Mesothelial cell of epicardium (in vitro differentiated cells): ENCODE results near the gene PVALEF. TPM values are rescaled to one million over a fixed set of nuclear protein-coding genes. Genes with fewer than 3 reads are reported as not detected.

Source experiments
- DNase-seq, 2 experiments: peaks; one replicate each; pipeline ENCODE4 v3.0.0; 2021; ENCODE audit warnings: low spot score in 2 of 2; ENCODE audit not compliant: unreplicated experiment in 2 of 2
- H3K27ac Mint-ChIP-seq: 2 replicates; pipeline ENCODE4 v1.8.0; 2021; ENCODE audit warnings: mixed read lengths
- H3K27me3 Mint-ChIP-seq: 2 replicates; pipeline ENCODE4 v1.8.0; 2021; ENCODE audit warnings: low read depth, mixed read lengths
- H3K36me3 Mint-ChIP-seq: 2 replicates; pipeline ENCODE4 v1.8.0; 2021; ENCODE audit warnings: mixed read lengths
- H3K4me1 Mint-ChIP-seq: 2 replicates; pipeline ENCODE4 v1.8.0; 2021; ENCODE audit warnings: mixed read lengths
- H3K4me3 Mint-ChIP-seq: 2 replicates; pipeline ENCODE4 v1.8.0; 2021; ENCODE audit warnings: mild to moderate bottlenecking, moderate library complexity, mixed read lengths
- H3K9me3 Mint-ChIP-seq: 2 replicates; pipeline ENCODE4 v1.8.0; 2021; ENCODE audit warnings: mixed read lengths
- total RNA-seq: library from RNA; stranded (reverse); gene quantifications from 3 replicates; pipeline ENCODE4 v1.2.1, GENCODE V29; 2021
- TF ChIP-seq, protein P1 (sequence below): fragments of 200-600 bp; sonication (generic); IDR thresholded peaks from one replicate; pipeline ENCODE4 v1.5.0; 2021; ENCODE audit warnings: antibody characterized with exemption; ENCODE audit not compliant: unreplicated experiment

The PVALEF gene
- total RNA-seq, 1 donor from 2014 or later: 0.22 TPM

DNA sequence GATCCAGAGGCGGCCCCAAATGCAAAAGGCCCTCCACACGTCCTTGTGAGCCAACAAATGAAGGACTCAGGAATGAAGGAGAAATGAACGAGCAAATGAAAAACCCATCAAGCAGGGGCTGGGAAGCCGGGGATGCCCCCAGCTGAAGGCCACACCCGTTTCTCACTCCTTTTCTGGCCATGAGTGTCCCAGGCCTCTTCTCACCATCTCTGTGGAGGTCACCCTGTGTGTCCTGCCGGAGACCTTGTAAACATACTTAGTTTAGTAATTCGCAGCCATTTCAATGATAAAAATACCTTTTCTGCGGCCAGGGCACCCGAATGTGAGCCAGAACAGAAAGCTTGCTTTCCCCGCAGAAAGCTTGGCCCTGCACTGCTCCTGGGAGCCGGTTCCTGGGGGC, 21.8 kb downstream of the PVALEF start:
- no peaks in the 10 kb centered on the region for H3K9me3 Mint-ChIP-seq
- H3K4me1 Mint-ChIP-seq: no peaks in the 10 kb centered on the region

DNA sequence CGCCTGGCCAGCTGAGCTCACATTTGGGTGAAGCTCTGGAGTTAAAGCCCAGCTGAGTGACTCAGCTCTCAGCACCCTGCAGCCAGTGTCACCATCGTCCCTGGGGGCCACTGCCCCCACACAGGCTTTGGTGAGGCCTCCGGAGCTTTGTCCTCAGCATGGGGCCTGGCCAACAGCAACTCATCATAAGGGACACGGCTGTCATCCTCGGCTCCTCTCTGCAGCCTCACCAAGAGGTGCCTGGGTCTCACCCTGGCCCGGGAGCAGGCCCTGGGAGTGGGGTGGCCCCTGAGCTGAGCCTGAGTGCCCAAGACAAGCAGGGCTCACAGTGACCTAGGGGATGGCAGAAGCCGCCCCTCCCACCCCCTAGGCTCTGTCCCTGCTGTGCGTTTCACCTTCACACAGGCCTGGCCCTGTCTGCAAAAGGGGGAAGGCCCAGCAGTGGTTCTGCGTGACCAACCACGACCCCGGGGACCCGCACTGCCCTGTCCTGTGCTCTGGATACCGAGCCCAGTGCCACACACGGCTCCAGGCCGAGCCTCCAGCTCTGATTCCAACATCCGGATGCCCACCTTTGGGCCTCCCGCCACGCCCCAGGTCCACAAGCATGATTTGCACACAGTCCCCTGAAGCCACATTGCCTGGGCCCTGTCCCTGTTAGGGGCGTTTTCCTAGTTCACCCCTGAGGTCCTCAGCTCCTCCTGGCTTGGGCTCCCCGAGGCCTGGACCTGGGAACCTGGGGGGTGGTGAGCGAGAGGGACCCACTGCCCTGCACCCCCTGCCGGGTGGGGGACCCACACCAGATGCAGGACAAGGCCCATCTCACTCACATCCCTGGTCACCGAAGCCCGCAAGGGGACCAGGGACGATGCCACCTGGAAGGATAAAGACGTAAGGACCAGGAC, 22.5 kb downstream of the PVALEF start:
- peaks cover 5% of the 10 kb centered on the region for H3K27me3 Mint-ChIP-seq
- TF ChIP-seq, protein P1, sequence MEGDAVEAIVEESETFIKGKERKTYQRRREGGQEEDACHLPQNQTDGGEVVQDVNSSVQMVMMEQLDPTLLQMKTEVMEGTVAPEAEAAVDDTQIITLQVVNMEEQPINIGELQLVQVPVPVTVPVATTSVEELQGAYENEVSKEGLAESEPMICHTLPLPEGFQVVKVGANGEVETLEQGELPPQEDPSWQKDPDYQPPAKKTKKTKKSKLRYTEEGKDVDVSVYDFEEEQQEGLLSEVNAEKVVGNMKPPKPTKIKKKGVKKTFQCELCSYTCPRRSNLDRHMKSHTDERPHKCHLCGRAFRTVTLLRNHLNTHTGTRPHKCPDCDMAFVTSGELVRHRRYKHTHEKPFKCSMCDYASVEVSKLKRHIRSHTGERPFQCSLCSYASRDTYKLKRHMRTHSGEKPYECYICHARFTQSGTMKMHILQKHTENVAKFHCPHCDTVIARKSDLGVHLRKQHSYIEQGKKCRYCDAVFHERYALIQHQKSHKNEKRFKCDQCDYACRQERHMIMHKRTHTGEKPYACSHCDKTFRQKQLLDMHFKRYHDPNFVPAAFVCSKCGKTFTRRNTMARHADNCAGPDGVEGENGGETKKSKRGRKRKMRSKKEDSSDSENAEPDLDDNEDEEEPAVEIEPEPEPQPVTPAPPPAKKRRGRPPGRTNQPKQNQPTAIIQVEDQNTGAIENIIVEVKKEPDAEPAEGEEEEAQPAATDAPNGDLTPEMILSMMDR: no peak
- H3K4me1 Mint-ChIP-seq: no peaks in the 10 kb centered on the region
- no peaks in the 10 kb centered on the region for H3K36me3 Mint-ChIP-seq
- H3K27ac Mint-ChIP-seq: no peak overlapping the region
- H3K9me3 Mint-ChIP-seq: no peaks in the 10 kb centered on the region
- H3K4me3 Mint-ChIP-seq: no peak overlapping the region
- DNase-seq: no peak

More for the DNA sequence above, 21.8 kb downstream of the PVALEF start:
- H3K36me3 Mint-ChIP-seq: no peaks in the 10 kb centered on the region
- DNase-seq: no peak
- H3K27me3 Mint-ChIP-seq: peaks cover 5% of the 10 kb centered on the region
- H3K27ac Mint-ChIP-seq: no peak overlapping the region
- no peak overlapping the region for H3K4me3 Mint-ChIP-seq
- TF ChIP-seq, protein P1: no peak

DNA sequence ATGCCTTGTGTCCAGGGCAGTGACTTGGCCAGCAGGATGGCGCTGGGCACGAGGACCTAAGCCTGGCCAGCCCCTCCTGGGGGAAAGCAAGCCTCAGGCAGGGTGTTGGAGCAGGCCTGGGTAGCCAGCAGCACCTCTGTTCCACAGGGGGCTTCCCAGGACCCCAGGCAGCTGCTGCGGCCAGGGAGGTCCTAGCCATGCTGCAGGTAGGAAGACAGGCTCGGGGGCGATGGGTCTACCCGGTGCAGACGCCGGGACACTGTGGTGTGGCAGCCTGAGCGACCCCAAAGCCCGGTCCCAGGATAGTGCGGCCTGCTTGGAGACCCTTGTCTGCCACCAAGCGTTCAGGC, 23.2 kb downstream of the PVALEF start:
- no peak overlapping the region for H3K27ac Mint-ChIP-seq
- no peak overlapping the region for H3K4me3 Mint-ChIP-seq
- peaks cover 5% of the 10 kb centered on the region for H3K27me3 Mint-ChIP-seq
- H3K36me3 Mint-ChIP-seq: no peaks in the 10 kb centered on the region
- TF ChIP-seq, protein P1: no peak
- no peak for DNase-seq
- no peaks in the 10 kb centered on the region for H3K4me1 Mint-ChIP-seq
- no peaks in the 10 kb centered on the region for H3K9me3 Mint-ChIP-seq

DNA sequence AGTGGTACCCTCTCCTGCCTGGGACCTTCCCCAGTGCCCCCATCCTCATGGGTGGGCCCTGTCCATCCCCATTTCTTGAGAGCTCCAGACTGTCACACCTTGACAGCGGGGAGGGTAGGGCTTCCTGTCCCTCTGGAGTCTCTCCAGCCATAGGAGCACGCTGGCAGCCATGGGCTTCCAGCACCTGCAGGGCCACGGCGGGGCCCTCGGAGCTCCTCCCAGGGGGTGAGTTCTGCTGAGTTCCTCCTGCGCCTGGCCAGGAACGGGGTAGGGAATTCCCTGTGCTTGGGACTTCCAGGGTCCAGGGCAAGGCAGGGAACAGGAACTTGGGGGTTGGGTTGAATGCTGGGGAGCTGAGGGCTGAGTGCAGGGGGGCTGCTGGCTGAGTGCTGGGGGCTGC, 23.7 kb downstream of the PVALEF start:
- TF ChIP-seq, protein P1: no peak
- Mint-ChIP-seq H3K27me3 (peaks cover 5% of the 10 kb centered on the region), H3K27ac (no peak overlapping the region), H3K4me3 (no peak overlapping the region), H3K36me3 (no peaks in the 10 kb centered on the region), H3K9me3 (no peaks in the 10 kb centered on the region), H3K4me1 (no peaks in the 10 kb centered on the region)
- DNase-seq: no peak

DNA sequence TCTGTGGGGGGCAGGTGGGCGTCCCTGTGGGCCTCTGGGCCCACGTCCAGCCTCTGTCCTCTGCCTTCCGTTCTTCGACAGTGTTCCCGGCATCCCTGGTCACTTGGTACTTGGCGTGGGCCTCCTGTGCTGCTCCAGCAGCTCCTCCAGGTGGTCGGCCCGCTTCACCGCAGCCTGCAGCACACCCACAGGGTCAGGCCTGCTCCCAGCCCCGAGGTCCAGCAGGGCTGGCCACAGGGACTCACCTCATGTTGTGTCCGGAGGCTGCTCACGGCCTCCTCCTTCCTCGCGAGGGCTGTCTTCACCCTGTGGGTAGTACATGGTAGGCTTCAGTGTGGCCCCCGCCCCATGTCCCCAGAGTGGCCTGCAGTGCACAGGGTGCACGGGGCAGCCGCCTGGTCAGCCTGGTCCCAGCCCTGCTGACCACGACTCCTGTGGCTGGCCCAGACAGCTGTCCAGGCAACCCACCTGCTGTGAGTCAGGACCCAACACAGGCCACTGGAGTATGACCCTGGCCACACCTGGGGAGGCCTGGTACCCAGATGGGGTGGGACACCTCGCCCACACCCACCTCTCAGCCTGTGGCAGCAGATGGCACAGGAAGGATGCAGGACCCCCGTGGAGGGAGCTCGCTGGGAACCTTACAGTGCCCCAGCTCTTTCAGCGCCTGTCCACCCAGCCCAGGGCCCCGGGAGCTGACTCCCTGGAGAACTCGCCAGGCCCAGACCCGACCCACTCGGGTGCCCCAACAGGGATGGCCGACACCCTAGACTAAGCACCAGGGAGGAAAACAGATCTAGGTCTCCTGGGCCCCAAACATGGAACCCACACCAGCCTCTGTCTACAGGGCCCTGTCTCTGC, 24.6 kb downstream of the PVALEF start:
- TF ChIP-seq, protein P1: no peak
- no peaks in the 10 kb centered on the region for H3K4me1 Mint-ChIP-seq
- H3K27me3 Mint-ChIP-seq: no peaks in the 10 kb centered on the region
- no peaks in the 10 kb centered on the region for H3K36me3 Mint-ChIP-seq
- H3K27ac Mint-ChIP-seq: no peak overlapping the region
- no peaks in the 10 kb centered on the region for H3K9me3 Mint-ChIP-seq
- DNase-seq: no peak
- H3K4me3 Mint-ChIP-seq: no peak overlapping the region
